HepG2 (cell line): ENCODE results near the gene LRRC39. TPM values are rescaled to one million over a fixed set of nuclear protein-coding genes. Genes with fewer than 3 reads are reported as not detected.

Source experiments
- ATAC-seq: fragments of 200-7000 bp; cut with Tn5 transposase; 3 replicates; pipeline ENCODE4 v1.9.1; 2020; ENCODE audit warnings: mild to moderate bottlenecking, moderate library complexity
- BruUV-seq: library from RNA; stranded (reverse); fragments of 400-500 nt; replicated peaks from 2 replicates; lab custom pipeline; 2021; lab: Mats Ljungman, UMichigan
- CTCF ChIA-PET: fragments of 300-600 bp; formaldehyde crosslinking; extraction: SDS; loops from one replicate; lab custom pipeline; 2021; ENCODE audit warnings: low total read pairs, inconsistent platforms, low intra/inter-chr PET ratio; lab: Yijun Ruan, JAX
- POLR2A ChIA-PET: fragments of 350-600 bp; sonication (Branson Sonifier 250); formaldehyde crosslinking; loops from one replicate; lab custom pipeline; 2020; ENCODE audit warnings: antibody characterized with exemption, inconsistent platforms; lab: Yijun Ruan, JAX
- DNase-seq: peaks from one replicate; pipeline ENCODE4 v3.0.0-alpha.2; 2015; ENCODE audit warnings: low spot score
- FAIRE-seq: peaks from 3 replicates; lab custom pipeline; 2011; peaks lifted over from hg19 to GRCh38; lab: Jason Lieb, UNC
- H2AFZ ChIP-seq: one replicate; pipeline ENCODE4 v1.6.1; 2011; ENCODE audit warnings: low read length, inconsistent platforms
- H3K27ac ChIP-seq: fragments of 300-600 bp; 3 replicates; pipeline ENCODE4 v1.8.0; 2011; ENCODE audit warnings: mixed run types, mild to moderate bottlenecking, mixed read lengths, low read length, inconsistent platforms; ENCODE audit not compliant: insufficient read depth; ENCODE audit errors: extremely low read length
- H3K27me3 ChIP-seq, 2 experiments: fragments of 200-600 bp in 1 of 2; 2 replicates in 1 of 2; 3 replicates in 1 of 2; pipeline versions ENCODE4 v1.6.0 to v1.8.0; 2011; ENCODE audit warnings: low read length in 2 of 2, mild to moderate bottlenecking in 2 of 2, moderate library complexity in 2 of 2, inconsistent platforms in 1 of 2; ENCODE audit not compliant: insufficient read depth in 2 of 2, control insufficient read depth in 1 of 2
- H3K36me3 ChIP-seq, 2 experiments: fragments of 200-600 bp in 1 of 2; replicated peaks in 1 of 2; 2 replicates in 1 of 2; 3 replicates in 1 of 2; pipeline versions ENCODE4 v1.5.1 to v1.8.0; 2011; ENCODE audit warnings: low read length in 2 of 2, inconsistent platforms in 1 of 2; ENCODE audit not compliant: insufficient read depth in 2 of 2, control insufficient read depth in 1 of 2
- H3K4me1 ChIP-seq: 2 replicates; pipeline ENCODE4 v1.5.1; 2012; ENCODE audit warnings: low read length, inconsistent platforms; ENCODE audit not compliant: insufficient read depth
- H3K4me2 ChIP-seq: 2 replicates; pipeline ENCODE4 v1.6.0; 2011; ENCODE audit warnings: low read depth, low read length, inconsistent platforms
- H3K4me3 ChIP-seq, 3 experiments: fragments of 200-600 bp in 1 of 3; sonication (generic), shearing (Covaris generic) in 1 of 3; replicated peaks in 1 of 3; 2 replicates each; pipeline ENCODE4 v1.5.1; 2011 to 2016; ENCODE audit warnings: low read length in 3 of 3, inconsistent platforms in 2 of 3, low read depth in 2 of 3, mild to moderate bottlenecking in 2 of 3, control low read depth in 1 of 3, mixed read lengths in 1 of 3; ENCODE audit not compliant: insufficient read depth in 1 of 3
- H3K79me2 ChIP-seq: one replicate; pipeline ENCODE4 v1.6.1; 2011; ENCODE audit warnings: low read length, inconsistent platforms; ENCODE audit not compliant: insufficient read depth
- H3K9ac ChIP-seq: 2 replicates; pipeline ENCODE4 v1.6.0; 2011; ENCODE audit warnings: mild to moderate bottlenecking, low read depth, low read length, inconsistent platforms; ENCODE audit not compliant: insufficient read depth
- H3K9me3 ChIP-seq: 2 replicates; pipeline ENCODE4 v1.5.1; 2012; ENCODE audit warnings: mild to moderate bottlenecking, low read length
- H4K20me1 ChIP-seq: 2 replicates; pipeline ENCODE4 v1.6.0; 2011; ENCODE audit warnings: inconsistent platforms, mild to moderate bottlenecking, low read length, moderate library complexity; ENCODE audit not compliant: insufficient read depth
- CCAR2 ChIP-seq: fragments of 200-400 bp; formaldehyde crosslinking; optimal IDR thresholded peaks from 2 replicates; pipeline ENCODE3; 2018; ENCODE audit warnings: low read depth, mild to moderate bottlenecking, low read length, moderate library complexity
- CCDC6 ChIP-seq: sonication (generic); formaldehyde crosslinking; IDR thresholded peaks from 2 replicates; pipeline ENCODE4 v1.8.1; 2022; ENCODE audit warnings: mild to moderate bottlenecking, missing genetic modification reagents, moderate library complexity
- ESRRA ChIP-seq: sonication (generic); formaldehyde crosslinking; IDR thresholded peaks from 2 replicates; pipeline ENCODE4 v1.5.1; 2020; ENCODE audit warnings: mild to moderate bottlenecking, low read depth, missing genetic modification reagents
- ETV5 ChIP-seq: IDR thresholded peaks from 2 replicates; pipeline ENCODE4 v1.6.1; 2018; ENCODE audit warnings: missing biosample characterization, missing genetic modification reagents, inconsistent platforms, borderline replicate concordance
- HMG20B ChIP-seq: conservative IDR thresholded peaks from 2 replicates; pipeline ENCODE4 v1.6.1; 2016; ENCODE audit warnings: missing genetic modification reagents, missing compliant biosample characterization
- UBTF ChIP-seq: sonication (generic); formaldehyde crosslinking; IDR thresholded peaks from 2 replicates; pipeline ENCODE4 v1.4.0; 2020; ENCODE audit warnings: mild to moderate bottlenecking, missing genetic modification reagents
- ZBTB39 ChIP-seq: sonication (generic); formaldehyde crosslinking; IDR thresholded peaks from 2 replicates; pipeline ENCODE4 v1.5.0; 2020; ENCODE audit warnings: missing genetic modification reagents
- ZMYM4 ChIP-seq: sonication (generic); formaldehyde crosslinking; IDR thresholded peaks from 2 replicates; pipeline ENCODE4 v1.8.1; 2023; ENCODE audit warnings: mild to moderate bottlenecking, missing genetic modification reagents
- ZNF224 ChIP-seq: sonication (generic); formaldehyde crosslinking; IDR thresholded peaks from 2 replicates; pipeline ENCODE4 v1.5.0; 2020; ENCODE audit warnings: mild to moderate bottlenecking, missing genetic modification reagents
- ZNF510 ChIP-seq: sonication (generic); formaldehyde crosslinking; IDR thresholded peaks from 2 replicates; pipeline ENCODE4 v1.4.0; 2020; ENCODE audit warnings: low read depth, mild to moderate bottlenecking, missing genetic modification reagents
- ZNF703 ChIP-seq: sonication (generic); formaldehyde crosslinking; IDR thresholded peaks from 2 replicates; pipeline ENCODE4 v1.5.1; 2020; ENCODE audit warnings: missing genetic modification reagents, mild to moderate bottlenecking, moderate library complexity, borderline replicate concordance
- ZNF724P ChIP-seq: sonication (generic); formaldehyde crosslinking; IDR thresholded peaks from 2 replicates; pipeline ENCODE4 v1.8.0; 2022; ENCODE audit warnings: missing genetic modification reagents, borderline replicate concordance
- ZNF761 ChIP-seq: sonication (generic); formaldehyde crosslinking; conservative IDR thresholded peaks from 2 replicates; pipeline ENCODE4 v1.4.0; 2020; ENCODE audit warnings: mild to moderate bottlenecking, missing genetic modification reagents
- ZNF790 ChIP-seq: sonication (generic); formaldehyde crosslinking; IDR thresholded peaks from 2 replicates; pipeline ENCODE4 v1.8.0; 2022; ENCODE audit warnings: missing genetic modification reagents, mild to moderate bottlenecking, borderline replicate concordance
- WGBS: methylation state at CpG from one replicate; pipeline ENCODE4 v1.1.6; 2017; ENCODE audit warnings: low lambda C conversion rate; 5-methylcytosine and 5-hydroxymethylcytosine counted together
- in situ Hi-C: cut with HindIII; loops from 2 replicates; pipeline ENCODE4 v1.10.0; 2017; ENCODE audit warnings: low pct_unique_long_range_greater_than_20kb; ENCODE audit not compliant: extremely low pct_ligation_motif_present
- intact Hi-C: fragments of 100-400 bp; cut with micrococcal nuclease; formaldehyde crosslinking; loops from one replicate; pipeline ENCODE4 v1.10.0; 2022; ENCODE audit not compliant: unreplicated experiment
- polyA plus RNA-seq, 8 experiments: library from polyadenylated mRNA; depleted of rRNA in 3 of 8; stranded (reverse) in 7 of 8; unstranded in 1 of 8; fragments of >200 nt; fragmentation: Illumina TruSeq in 4 of 8; extraction: Trizol in 4 of 8; gene quantifications; 2 replicates each; pipeline versions ENCODE4 v1.2.1 to v1.2.3, GENCODE V29; 2011 to 2016; ENCODE audit warnings: low read depth in 4 of 8, missing spikeins in 1 of 8, mixed read lengths in 1 of 8; ENCODE audit not compliant: insufficient read depth in 1 of 8
- total RNA-seq, 5 experiments: library from RNA; depleted of rRNA; stranded (reverse); fragments of >200 nt; fragmentation: Illumina TruSeq; extraction: Trizol; gene quantifications; 2 replicates each; pipeline ENCODE4 v1.2.3, GENCODE V29; 2016; ENCODE audit warnings: low read depth in 1 of 5
- TF ChIP-seq, protein P1 (sequence below): sonication (generic); formaldehyde crosslinking; IDR thresholded peaks from 2 replicates; pipeline ENCODE4 v1.8.0; 2022; ENCODE audit warnings: missing genetic modification reagents, low read depth, mild to moderate bottlenecking, borderline replicate concordance
- TF ChIP-seq, protein P2 (sequence below): sonication (generic); formaldehyde crosslinking; IDR thresholded peaks from 2 replicates; pipeline ENCODE4 v1.4.0; 2020; ENCODE audit warnings: missing genetic modification reagents, borderline replicate concordance

The LRRC39 gene
- total and polyA plus RNA-seq, 2 of the 13 experiments (the other 11 are each of a cell fraction or from before 2014, with no cell fraction given): 0.07 to 0.32 TPM

GRCh38 chr1:100132566-100133477 is 45.2 kb downstream of the LRRC39 start, which contains the start of the genes SASS6 and TRMT13:
Gene SASS6, minus strand, starts transcription at chr1:100132930. Its CDS starts 116 bp downstream, at chr1:100132814.
Gene TRMT13, plus strand, starts transcription at chr1:100133163. Its CDS starts 6 bp downstream, at chr1:100133169.
- peak within 1 kb of the TSS; percentile 80 for H3K4me2 ChIP-seq
- peaks cover 40% of the 10 kb centered on the region for H3K4me1 ChIP-seq
- BruUV-seq: no TSS peak
- H3K27me3 ChIP-seq: no peaks in the 10 kb centered on the region
- FAIRE-seq (peak; percentile 72), DNase-seq (peak; percentile 97), ATAC-seq (peak; percentile 94)
- H3K9me3 ChIP-seq: no peaks in the 10 kb centered on the region
- POLR2A ChIA-PET: interaction anchor here (0.6 to 1.2 kb wide), 6 partner anchors 11 to 366 kb away, joined by 3 to 10 read pairs (median 4); partner anchors contain the start of genes DBT, FRRS1, RTCA and SLC35A3
- peaks cover 62% of the 10 kb centered on the region for H3K79me2 ChIP-seq
- peak within 1 kb of the TSS; percentile 82 to 97 (median 95) for H3K4me3 ChIP-seq
- peak within 1 kb of the TSS; percentile 81 for H3K9ac ChIP-seq
- in situ Hi-C loops (no loop called here), intact Hi-C loops (loop anchor here (2.0 to 10.0 kb wide), 5 partner anchors 94 to 324 kb away; partner anchors contain the start of genes CDC14A, RTCA and SLC35A3)
- no peaks in the 10 kb centered on the region for H4K20me1 ChIP-seq
- peaks cover 6 to 11% of the 10 kb centered on the region in 2 experiments; a peak in 4 of 5 replicates for H3K36me3 ChIP-seq
- under 1% methylated on average over 47 of the region's 57 CpGs for WGBS
- CTCF ChIA-PET: no interaction called here
- peak within 1 kb of the TSS; percentile 67 for H2AFZ ChIP-seq
- H3K27ac ChIP-seq: peak within 1 kb of the TSS; percentile 87
- TF ChIP-seq ZNF224 (CRISPR knock-in tag): peak; percentile 76; the same call in 1 of the 2 replicates
- no peak for TF ChIP-seq ZNF703 (CRISPR knock-in tag)
- peak; percentile 74 for TF ChIP-seq UBTF (CRISPR knock-in tag)
- peak; percentile 83 for TF ChIP-seq ETV5 (CRISPR knock-in tag)
- TF ChIP-seq ZNF724P (CRISPR knock-in tag): 0 out of 2 replicates have a peak, but pooled peaks have one; percentile 33
- TF ChIP-seq ESRRA (CRISPR knock-in tag): 0 out of 2 replicates have a peak, but pooled peaks have one; percentile 35
- peak; percentile 76 for TF ChIP-seq CCAR2
- TF ChIP-seq, protein P1, sequence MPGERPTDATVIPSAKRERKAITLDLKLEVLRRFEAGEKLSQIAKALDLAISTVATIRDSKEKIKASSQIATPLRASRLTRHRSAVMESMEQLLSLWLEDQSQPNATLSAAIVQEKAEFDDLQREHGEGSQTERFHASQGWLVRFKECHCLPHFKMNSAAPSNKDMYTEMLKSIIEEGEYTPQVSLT (CRISPR knock-in tag): no peak
- no peak for TF ChIP-seq CCDC6 (CRISPR knock-in tag)
- peak; percentile 64; the same call in 1 of the 2 replicates for TF ChIP-seq ZNF790 (CRISPR knock-in tag)
- TF ChIP-seq ZBTB39: no peak
- no peak for TF ChIP-seq HMG20B (CRISPR knock-in tag)
- peak; percentile 47; the same call in 1 of the 2 replicates for TF ChIP-seq ZNF510 (CRISPR knock-in tag)
- TF ChIP-seq ZMYM4: peak; percentile 96
- TF ChIP-seq, protein P2, sequence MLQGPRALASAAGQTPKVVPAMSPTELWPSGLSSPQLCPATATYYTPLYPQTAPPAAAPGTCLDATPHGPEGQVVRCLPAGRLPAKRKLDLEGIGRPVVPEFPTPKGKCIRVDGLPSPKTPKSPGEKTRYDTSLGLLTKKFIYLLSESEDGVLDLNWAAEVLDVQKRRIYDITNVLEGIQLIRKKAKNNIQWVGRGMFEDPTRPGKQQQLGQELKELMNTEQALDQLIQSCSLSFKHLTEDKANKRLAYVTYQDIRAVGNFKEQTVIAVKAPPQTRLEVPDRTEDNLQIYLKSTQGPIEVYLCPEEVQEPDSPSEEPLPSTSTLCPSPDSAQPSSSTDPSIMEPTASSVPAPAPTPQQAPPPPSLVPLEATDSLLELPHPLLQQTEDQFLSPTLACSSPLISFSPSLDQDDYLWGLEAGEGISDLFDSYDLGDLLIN (CRISPR knock-in tag): no peak
- no peak for TF ChIP-seq ZNF761 (CRISPR knock-in tag)
